GM18951 (cell line): ENCODE data around the gene CRIP1.

Source experiments
- POLR2A ChIP-seq: IDR thresholded peaks from 4 replicates; pipeline ENCODE4 v1.6.1; 2011; ENCODE audit warnings: mild to moderate bottlenecking; ENCODE audit not compliant: insufficient read length, insufficient read depth; ENCODE audit errors: extremely low read depth
- in situ Hi-C: fragments of 300-500 bp; cut with MboI; formaldehyde crosslinking; loops from one replicate; pipeline ENCODE4 v1.12.0; 2022; ENCODE audit warnings: low sequenced_read_pairs, mixed read lengths, inconsistent platforms; ENCODE audit not compliant: unreplicated experiment

Gene CRIP1

GRCh38 chr14:105486163-105486973 lies at the start of gene CRIP1:
CRIP1 (plus strand) TSS chr14:105486886; CDS start chr14:105487260, 374 bp downstream.
- no peak for TF ChIP-seq POLR2A
- in situ Hi-C loops, result no loop called here

- in situ Hi-C loops, result no loop called here
- TF ChIP-seq POLR2A, result no peak
Observed at GRCh38 chr14:105436891-105437722, 49.6 kb upstream of the CRIP1 start.

GRCh38 chr14:105437723-105438500 lies 48.8 kb upstream of the CRIP1 start:
- no peak for TF ChIP-seq POLR2A
- in situ Hi-C loops, result no loop called here

GRCh38 chr14:105439179-105439578 lies 47.5 kb upstream of the CRIP1 start:
- in situ Hi-C loops, result no loop called here
- TF ChIP-seq POLR2A, result no peak

GRCh38 chr14:105439710-105440553 lies 46.8 kb upstream of the CRIP1 start:
- in situ Hi-C loops, result no loop called here
- TF ChIP-seq POLR2A, result no peak

- TF ChIP-seq POLR2A, result no peak
- in situ Hi-C loops, result no loop called here
Observed at GRCh38 chr14:105440554-105440900, 46.2 kb upstream of the CRIP1 start.

GRCh38 chr14:105440992-105441391 lies 45.7 kb upstream of the CRIP1 start:
- in situ Hi-C loops, result no loop called here
- no peak for TF ChIP-seq POLR2A

GRCh38 chr14:105442125-105442524 lies 44.6 kb upstream of the CRIP1 start:
- no peak for TF ChIP-seq POLR2A
- in situ Hi-C loops, result no loop called here

- in situ Hi-C loops, result no loop called here
- no peak for TF ChIP-seq POLR2A
Observed at GRCh38 chr14:105442834-105443233, 43.9 kb upstream of the CRIP1 start.

GRCh38 chr14:105444859-105445258 lies 41.8 kb upstream of the CRIP1 start:
- in situ Hi-C loops, result no loop called here
- TF ChIP-seq POLR2A, result no peak

- no peak for TF ChIP-seq POLR2A
- in situ Hi-C loops, result no loop called here
Observed at GRCh38 chr14:105445290-105445689, 41.4 kb upstream of the CRIP1 start.

- TF ChIP-seq POLR2A, result no peak
- in situ Hi-C loops, result no loop called here
Observed at GRCh38 chr14:105445901-105446845, 40.5 kb upstream of the CRIP1 start.

- no peak for TF ChIP-seq POLR2A
- in situ Hi-C loops, result no loop called here
Observed at GRCh38 chr14:105446971-105447370, 39.7 kb upstream of the CRIP1 start.
